Stimulated activated CD4-positive, alpha-beta T cell treated with anti-CD3 and anti-CD28 coated beads, Interleukin-1b, Interleukin-23, amount 100 ng/mL, for 48 hours (primary cell): ENCODE measurements around the gene PIP4P1.
"Not testable (repeated sequence)": the region's sequence is repeated elsewhere in the genome, so short reads cannot be mapped to it uniquely, and the experiment has no call there.

Experiments
- DNase-seq: peaks from one replicate; pipeline ENCODE4 v3.0.0-alpha.2; 2020

PIP4P1 gene

DNA sequence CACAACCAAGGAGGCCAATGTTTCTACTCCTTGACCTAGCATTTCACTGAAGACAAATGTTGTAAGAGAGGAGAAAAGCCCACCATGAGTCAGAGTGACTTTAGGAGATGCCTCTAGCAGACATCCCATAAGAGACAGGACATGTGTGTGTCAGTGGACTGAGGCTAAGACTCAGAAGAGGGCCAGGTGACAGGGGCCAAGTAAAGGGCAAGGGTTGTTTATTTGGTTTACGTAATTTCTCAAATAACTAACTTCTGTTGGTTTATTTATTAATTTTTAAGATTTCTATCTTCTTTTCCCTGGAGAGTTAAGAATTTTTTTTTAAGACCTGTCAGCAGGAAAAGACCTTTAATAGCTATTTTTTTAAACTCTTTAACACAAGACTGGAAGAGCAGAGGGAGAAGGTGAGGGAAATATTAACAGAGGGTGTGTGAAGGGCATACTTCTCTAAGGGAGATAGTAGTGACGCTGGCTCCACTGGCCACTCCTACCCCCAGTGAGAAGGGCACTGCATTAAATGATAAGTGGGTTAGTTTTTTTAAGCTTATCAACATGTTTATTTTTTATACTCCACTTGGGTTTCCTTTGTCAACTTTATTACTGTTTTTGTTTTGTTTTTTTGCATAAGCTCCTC, 11.4 kb upstream of the PIP4P1 start:
- DNase-seq = no peak

DNA sequence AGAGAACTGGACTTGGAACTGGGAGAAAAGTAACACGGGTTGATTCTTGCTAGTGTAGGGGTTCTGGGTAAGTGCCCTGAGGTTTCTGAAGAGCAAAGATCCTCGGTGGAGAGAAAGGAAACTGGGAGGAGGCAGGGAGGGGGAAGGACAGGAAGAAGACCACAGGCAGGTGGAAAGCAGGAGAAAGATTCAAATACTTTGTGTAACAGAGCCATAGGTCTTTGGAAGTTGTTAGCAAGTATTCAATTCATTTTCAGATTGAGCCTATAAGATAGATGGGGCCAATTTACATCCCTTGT, 9.3 kb upstream of the PIP4P1 start:
- DNase-seq = no peak

DNA sequence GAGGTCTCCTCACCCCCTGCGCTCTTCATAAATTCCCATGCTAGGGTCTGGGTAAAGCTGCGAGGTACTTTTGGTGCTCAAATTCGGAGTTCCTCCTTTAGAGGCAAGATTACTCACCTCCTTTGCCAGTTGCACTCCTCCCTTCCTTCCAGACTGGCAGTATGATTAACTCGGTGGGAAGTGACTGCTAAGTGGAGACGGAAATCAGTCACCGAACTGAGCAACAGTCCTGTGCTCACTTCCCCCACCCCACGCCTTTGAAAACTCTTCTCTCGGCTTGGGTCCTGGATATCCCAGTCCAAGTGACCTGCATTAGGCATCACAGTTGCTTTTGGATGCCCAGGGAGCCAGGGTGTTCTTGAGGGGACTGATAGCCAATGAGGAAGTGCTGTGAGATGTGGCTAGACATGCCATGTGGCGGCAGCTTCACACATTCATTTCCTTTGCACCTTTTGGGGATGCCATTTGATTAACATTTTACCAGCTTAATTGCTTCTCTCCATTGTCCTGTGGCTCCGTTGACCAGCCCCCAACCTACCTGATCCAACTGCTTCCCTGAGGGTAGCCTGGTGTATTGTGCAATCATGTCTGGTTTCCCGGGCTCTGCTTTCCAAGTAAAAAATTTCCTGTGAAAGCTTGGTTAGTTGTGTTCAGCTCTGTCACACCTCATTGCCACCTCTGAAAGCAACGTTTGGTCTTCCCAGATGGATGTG, 8.8 kb upstream of the PIP4P1 start:
- DNase-seq = peak; percentile 81

DNA sequence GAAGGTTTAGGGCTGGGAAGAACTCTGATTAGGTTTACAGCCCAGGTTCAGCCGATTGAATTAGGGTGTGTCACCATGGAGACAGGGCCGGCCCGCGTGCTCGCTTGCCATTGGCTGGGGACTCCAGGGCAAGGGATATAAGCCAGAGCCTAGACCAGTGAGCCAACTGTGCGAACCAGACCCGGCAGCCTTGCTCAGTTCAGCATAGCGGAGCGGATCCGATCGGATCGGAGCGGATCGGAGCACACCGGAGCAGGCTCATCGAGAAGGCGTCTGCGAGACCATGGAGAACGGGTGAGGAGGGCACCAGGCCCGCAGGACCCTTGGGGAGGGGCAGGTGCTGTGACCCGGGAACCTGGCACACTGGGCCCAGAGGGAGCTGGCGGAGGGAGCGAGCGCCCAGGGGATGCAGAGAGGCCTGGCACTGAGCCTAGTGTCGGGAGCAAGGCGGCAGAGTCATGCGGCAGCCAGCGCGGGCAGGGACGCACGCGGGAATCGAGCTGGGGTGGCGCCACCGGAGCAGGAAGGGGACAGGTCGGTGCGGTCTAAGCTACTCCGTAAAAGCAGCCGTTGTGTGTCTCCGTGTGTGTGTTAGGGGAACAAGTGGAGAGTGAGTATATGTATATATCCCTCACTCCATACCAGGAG, 8.1 kb upstream of the PIP4P1 start, which contains the start of gene PNP:
PNP (plus strand) TSS at position 165 of the 648 bp plus-strand sequence; CDS start at position 284, 119 bp downstream.
- DNase-seq = peak; percentile 92

DNA sequence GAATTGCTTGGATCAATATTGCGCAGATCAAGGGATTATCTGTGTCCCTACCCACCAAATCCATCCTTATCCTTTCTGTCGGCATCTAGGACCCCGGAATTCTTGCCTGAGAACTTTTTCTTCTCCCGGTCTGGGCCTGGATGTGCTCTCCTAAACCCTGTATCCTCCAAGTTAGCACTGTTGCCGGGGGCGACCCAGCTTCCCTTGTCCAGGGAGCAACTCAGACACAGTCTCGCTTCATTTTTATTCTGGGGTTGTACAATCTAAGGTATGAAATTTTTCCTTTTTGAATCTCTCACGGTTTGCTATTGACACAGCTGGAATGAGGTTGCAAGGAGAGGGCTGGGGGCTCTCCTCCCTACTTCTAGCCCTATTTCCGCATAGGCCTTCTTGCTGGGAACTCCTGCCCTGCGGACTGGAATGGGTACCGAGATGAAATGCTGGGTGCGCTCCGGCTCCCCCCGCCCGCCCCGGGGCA, 7.6 kb upstream of the PIP4P1 start:
- DNase-seq = no peak

DNA sequence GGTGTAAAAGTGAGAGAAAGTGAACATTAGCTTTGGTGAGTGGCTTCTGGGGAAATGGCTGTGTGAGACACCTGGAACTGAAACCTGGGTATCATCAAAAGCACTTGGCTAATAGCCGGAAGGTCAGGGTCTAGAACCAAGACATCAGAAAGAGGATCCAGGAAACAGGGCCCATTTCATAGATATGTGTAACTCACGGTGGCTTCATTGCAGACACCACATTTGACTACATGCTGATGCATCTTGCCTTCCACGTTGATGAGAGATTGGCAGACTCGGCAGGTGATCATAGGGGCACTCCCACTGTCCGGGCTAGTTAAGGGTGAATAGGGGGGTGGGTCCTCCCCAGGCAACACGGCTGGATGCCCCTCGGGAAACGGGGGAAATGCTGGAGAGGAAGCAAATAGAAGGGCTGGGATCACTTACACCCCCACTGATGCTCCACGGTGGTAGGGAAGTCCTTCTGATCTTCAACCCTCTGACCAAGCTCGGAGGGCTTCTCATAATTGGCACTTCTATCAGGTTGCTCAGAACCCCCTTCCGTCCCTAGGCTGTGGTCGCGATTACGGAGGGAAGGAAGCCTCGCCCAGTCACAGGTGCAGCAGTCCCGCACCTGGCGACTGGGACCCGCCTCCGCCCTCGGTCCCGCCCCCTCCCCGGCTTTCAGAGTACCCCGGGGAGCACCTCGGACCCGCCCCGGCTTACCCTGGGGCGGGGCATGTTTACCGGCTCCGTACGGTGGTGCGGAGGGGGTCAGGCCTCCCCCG, 593 bp downstream of the PIP4P1 start:
- DNase-seq = peak; percentile 44

DNA sequence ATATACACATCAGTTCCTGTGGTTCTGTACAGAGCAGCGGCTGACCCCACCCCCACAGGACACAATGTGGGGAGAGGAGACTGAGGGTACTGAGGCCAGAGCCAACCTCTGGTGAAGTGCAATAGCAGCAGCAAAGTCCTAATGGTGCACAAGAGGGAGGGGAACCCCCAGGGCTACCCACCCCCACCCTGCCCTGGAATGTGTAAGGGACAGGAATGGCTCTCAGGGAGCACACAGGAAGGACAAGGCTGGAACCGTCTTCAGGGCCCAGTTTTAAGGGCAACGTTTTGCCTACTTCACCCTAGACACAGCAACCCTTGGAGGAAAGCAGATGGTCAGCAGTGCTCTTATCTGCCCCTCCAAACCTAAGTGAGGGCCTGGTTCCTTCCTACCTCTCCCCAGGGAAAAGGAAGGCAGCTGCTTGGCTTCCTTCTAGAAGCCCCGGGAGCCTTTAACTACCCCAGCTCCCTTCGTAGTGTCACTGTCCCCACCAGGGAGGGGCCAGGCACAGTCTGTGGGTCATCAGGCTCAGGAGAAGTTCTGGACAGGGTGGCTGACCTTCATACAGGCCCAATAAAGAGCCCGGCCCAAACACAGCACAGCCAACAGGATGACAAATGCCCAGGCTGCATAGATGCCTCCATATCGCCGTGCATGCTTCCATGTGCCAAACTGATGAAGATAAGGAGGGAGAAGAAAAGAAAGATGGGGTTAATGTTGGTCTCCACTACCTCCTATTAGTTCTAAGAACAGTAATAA, 3.0 kb downstream of the PIP4P1 start:
- DNase-seq = no peak

DNA sequence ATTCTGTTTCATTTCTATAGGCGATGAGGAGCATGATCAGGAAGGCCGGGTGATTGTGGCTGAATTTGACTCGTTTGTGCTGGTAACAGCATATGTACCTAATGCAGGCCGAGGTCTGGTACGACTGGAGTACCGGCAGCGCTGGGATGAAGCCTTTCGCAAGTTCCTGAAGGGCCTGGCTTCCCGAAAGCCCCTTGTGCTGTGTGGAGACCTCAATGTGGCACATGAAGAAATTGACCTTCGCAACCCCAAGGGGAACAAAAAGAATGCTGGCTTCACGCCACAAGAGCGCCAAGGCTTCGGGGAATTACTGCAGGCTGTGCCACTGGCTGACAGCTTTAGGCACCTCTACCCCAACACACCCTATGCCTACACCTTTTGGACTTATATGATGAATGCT, 4.3 kb downstream of the PIP4P1 start:
- DNase-seq = no peak

DNA sequence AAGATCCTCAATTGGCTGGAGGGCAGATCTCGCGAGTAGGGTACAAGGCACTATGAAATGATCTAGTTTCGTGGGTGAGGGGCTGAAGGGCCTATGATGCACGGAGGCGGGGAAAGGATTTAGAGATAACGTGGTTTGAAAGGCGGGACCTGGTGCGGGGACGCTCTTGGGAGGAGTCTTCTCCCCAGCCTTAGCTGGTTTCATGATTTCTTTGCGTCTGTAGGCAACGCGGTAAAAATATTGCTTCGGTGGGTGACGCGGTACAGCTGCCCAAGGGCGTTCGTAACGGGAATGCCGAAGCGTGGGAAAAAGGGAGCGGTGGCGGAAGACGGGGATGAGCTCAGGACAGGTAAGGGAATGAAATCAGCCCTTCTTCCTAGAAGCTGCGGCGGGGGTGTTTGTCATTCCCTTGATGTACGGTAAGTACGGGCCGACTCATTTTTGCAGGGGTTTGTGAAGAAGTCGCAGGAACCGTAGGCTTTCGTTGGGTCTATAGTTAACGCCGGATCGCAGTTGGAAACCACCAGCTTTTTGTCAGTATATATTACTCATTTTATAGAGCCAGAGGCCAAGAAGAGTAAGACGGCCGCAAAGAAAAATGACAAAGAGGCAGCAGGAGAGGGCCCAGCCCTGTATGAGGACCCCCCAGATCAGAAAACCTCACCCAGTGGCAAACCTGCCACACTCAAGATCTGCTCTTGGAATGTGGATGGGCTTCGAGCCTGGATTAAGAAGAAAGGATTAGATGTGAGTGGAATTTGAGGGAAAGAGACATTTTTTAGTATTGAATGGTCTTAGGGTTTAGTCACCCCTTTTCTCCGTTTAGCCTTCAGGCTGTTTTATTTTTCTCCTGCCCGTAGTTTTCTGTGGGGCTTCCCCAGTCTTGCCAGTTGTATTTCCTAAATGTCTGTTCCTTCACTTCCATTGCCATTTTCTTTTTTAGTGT, 5.6 kb downstream of the PIP4P1 start:
- DNase-seq = no peak

DNA sequence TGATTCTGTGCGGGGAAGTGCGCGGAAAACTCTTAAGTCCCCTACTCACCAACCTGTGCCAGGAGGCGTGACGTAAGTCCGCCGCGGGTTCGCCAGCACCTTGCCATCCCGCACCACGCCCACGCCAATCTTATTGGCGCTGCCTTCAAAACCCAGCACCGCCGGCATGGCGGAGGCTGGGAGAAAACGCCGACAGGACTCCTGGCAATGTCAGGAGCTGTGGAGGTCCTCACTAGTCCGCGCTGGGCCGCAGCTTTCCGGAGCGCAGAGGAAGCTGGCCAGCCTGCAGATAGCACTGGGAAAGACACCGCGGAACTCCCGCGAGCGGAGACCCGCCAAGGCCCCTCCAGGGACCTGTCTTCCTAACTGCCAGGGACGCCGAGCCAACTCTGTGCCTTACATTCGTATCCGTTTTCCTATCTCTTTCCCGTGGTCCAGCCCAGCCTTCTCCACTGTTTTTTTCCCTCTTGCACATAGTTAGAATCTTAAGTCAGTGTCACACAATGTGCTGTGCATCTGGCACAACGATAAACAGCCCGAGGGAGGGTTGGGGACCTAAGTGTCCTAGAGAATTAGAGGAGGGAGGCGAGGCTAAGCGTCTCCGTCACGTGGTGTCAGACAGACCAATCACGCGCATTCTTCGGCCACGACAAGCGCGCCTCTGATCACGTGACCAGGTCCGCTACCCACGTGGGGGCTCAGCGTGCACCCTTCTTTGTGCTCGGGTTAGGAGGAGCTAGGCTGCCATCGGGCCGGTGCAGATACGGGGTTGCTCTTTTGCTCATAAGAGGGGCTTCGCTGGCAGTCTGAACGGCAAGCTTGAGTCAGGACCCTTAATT, 6.5 kb downstream of the PIP4P1 start, which contains the start of the genes APEX1 and OSGEP:
APEX1 (plus strand) TSS at position 711 of the 839 bp plus-strand sequence. CDS start 420 bp downstream, outside the sequence.
OSGEP (minus strand) TSS at position 297 of the 839 bp plus-strand sequence; CDS start at position 168, 129 bp downstream.
- peak; percentile 99 for DNase-seq

DNA sequence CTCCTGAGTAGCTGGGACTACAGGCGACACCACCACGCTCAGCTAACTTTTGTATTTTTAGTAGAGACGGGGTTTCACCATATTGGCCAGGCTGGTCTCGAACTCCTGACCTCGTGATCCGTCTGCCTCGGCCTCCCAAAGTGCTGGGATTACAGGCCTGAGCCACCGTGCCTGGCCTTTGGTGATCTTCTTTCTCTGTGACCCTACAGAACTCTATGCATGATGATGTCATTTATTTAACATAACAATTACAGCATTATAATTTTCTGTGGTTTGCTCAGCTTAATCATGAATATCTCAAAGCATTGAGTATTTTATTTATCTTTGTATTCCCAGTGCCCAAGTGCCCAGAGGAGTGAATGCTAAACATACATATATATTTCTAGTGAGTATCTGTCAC, 8.4 kb downstream of the PIP4P1 start:
- DNase-seq = not testable (repeated sequence)

DNA sequence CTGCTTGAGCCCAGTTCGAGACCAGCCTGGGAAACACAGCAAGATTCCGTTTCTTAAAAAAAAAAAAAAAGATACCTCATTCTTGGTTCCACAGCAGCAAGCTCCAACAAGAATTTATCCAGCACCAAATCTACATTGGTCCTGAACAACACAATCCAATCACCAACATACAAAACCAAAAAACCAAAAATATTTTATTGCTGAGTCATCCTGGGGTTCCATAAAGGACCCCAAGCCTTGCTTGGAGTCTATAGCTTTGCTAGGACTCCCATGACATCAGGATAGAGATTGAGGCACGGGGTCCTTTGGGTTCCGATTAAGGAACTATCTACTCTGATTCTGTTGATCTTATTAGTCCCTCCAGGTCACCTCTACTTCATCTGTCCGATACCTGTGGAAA, 14.3 kb downstream of the PIP4P1 start:
- DNase-seq = no peak

DNA sequence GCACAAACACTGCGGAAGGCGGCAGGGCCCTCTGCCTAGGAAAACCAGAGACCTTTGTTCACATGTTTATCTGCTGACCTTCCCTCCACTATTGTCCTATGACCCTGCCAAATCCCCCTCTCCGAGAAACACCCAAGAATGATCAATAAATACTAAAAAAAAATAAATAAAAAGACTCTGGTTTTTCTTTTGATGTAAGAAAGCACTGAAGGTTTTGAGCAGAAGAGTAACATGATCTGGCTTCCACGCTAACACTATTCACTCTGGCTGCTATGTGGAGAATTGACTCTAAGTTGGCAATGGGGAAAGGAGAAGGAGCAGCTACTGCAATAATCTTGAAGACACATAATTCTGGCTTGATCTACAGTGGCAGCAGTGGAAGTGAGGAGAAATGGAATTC, 17.6 kb downstream of the PIP4P1 start:
- not testable (repeated sequence) for DNase-seq

DNA sequence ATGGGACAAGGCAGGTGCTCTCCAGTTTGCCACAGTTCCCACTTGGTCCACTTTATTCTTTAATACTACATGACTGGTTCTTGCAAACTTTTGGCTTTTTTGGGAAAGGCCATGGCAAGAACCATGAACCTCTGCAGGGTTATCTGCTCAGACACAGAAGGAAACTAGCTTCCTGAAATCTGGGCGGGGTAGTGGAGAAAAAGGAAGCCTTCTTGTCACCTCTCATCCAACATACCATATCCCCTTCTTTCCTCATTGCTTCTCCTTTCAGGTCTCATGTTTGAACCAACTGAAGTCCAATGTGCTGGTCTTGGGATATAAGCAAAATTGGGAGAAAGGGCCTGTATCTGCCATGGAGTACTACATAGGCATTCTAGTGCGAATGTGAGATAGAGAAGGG, 19.8 kb downstream of the PIP4P1 start:
- no peak for DNase-seq

DNA sequence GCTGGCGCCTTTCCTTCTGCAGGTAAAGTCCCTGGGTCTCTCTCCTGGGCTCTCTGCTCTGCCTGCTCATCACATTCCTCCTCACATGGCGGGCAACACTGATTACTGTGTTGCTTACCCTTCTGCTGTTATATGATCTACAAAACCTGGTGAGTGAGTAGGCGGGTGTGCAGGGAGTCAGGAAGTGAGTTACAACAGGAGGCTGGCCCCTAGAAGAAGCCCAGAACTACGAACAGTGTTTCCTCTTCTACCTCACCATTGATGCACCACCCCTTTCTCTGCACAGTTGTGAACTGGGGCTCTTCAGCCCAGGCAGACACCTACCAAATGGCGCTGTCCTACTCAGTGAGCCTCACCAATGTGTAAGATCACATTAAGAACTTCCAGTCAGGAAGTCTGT, 20.4 kb downstream of the PIP4P1 start:
- peak; percentile 28 for DNase-seq

DNA sequence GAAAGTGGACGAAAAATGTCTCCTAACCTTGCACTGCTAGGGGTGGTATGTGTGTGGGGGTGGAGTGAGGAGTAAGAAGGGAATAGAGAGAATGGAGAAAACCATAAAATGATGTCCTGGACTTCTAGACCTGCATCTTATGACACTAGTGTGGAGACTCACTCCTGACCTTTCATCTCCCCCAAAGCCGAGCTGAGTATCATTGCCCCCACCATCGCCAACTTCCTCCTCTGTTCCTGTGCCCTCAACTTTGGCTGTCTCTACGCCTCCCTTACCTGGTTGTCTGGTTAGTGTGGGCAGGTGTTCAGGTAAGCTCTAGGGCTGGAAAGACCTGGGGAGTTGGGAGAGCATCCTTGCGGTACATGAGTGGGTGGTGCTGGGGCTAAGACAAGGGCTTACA, 20.8 kb downstream of the PIP4P1 start:
- DNase-seq = no peak

DNA sequence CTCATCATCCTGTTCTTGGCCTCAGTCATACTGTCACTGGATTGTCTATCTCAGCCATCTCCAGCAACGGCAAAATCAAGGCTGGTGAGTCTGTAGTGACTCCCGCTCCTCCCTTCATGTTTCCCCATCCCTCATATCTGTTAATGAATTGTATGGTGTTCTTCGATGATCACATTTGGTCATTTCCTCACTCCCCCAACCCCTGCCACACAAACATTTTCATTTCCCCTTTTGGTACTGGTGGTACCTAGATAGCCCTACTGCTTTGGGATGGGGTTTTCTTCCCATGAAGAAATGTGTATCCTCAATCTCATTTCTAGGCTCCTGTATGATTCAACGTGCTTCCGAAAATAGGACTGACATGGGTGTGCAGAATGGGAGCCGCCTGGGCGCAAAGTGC, 22.6 kb downstream of the PIP4P1 start:
- no peak for DNase-seq

DNA sequence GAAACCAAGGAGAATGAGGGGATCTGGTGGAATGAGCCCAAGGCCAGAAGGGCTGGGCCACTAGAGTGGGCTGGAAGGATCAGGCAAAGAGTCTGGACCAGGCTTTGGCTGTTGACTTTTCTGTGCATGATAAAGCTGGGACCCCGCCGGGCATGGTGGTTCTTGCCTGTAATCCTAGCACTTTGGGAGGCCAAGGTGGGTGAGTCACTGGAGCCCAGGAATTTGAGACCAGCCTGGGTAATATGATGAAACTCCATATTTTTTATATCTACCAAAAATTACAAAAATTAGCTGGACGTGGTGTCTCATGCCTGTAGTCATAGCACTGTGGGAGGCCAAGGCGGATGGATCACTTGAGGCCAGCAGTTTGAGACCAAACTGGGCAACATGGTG, 24.9 kb downstream of the PIP4P1 start:
- DNase-seq = no peak

DNA sequence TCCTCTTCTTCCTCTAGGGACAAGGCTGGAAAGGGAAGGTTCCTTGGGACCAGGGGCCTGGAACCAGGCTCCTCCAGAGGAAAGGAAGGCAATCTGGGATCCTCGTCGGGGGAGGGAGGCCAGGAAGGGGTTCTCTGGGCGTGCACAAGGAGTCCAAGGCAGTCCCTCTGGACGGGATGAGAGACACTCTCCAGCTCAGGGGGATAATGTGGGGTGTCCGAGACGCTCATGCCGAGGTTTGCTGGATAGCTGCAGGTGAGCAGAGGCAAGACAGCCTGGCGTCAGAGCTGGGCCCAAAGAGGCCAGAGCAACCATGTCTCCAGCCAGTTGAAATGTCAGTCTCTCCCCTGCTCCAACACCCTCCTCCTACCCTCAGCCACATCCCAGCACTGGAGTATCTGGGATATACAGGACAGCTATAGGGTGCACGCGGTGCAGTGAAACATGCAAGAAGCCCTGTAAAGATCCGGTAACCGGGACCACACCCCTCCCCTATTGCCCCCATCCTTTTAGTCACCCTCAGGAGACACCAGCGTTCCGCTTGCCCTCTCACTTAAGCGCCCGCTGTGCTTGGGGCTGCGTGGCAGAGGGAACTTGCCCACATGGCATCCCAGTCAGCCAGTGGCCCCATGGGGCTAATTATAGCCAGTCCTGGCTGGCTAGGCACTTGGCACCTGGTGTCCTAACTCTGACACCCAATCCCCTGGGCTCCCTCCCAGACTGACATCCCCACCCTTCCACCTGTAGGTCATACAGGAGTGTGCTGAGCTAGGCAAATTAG, 25.5 kb downstream of the PIP4P1 start, which contains the start of gene KLHL33:
KLHL33 (minus strand) TSS at position 585 of the 781 bp plus-strand sequence; CDS start at position 230, 355 bp downstream.
- DNase-seq = no peak
